Measurements from ENCODE around the gene GTF2H3.

GTF2H3 gene

DNA sequence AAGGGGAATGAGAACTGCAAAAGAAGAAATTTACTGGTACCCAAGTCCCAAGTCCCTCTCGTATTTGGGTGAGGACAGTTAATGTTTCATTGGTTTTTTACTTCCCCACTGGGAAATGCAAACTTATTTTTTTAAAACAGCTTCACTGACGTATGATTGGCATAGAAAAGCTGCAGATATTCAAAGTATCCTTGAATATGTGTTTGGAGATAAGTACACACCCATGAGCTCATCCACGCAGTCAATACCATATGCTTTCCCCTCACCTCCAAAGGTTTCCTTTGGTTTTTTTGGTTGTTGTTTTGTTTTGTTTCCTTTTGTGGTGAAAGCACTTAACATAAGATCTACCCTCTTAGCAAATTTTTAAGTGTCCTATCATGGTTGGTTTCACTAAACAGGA is 50.3 kb downstream of the GTF2H3 start:
- POLR2A ChIA-PET, result no interaction called here
- CTCF ChIA-PET, result no interaction called here
- DNase-seq (ENCODE audit: low read depth, low spot score), result no peak
- TF ChIP-seq, protein P1, sequence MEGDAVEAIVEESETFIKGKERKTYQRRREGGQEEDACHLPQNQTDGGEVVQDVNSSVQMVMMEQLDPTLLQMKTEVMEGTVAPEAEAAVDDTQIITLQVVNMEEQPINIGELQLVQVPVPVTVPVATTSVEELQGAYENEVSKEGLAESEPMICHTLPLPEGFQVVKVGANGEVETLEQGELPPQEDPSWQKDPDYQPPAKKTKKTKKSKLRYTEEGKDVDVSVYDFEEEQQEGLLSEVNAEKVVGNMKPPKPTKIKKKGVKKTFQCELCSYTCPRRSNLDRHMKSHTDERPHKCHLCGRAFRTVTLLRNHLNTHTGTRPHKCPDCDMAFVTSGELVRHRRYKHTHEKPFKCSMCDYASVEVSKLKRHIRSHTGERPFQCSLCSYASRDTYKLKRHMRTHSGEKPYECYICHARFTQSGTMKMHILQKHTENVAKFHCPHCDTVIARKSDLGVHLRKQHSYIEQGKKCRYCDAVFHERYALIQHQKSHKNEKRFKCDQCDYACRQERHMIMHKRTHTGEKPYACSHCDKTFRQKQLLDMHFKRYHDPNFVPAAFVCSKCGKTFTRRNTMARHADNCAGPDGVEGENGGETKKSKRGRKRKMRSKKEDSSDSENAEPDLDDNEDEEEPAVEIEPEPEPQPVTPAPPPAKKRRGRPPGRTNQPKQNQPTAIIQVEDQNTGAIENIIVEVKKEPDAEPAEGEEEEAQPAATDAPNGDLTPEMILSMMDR (IDR thresholded peaks at IDR 0.05; ENCODE audit: insufficient read depth, low read length, missing control alignments), result no peak
- no peak overlapping the region for H3K4me3 ChIP-seq (ENCODE audit: low read depth, low read length)

DNA sequence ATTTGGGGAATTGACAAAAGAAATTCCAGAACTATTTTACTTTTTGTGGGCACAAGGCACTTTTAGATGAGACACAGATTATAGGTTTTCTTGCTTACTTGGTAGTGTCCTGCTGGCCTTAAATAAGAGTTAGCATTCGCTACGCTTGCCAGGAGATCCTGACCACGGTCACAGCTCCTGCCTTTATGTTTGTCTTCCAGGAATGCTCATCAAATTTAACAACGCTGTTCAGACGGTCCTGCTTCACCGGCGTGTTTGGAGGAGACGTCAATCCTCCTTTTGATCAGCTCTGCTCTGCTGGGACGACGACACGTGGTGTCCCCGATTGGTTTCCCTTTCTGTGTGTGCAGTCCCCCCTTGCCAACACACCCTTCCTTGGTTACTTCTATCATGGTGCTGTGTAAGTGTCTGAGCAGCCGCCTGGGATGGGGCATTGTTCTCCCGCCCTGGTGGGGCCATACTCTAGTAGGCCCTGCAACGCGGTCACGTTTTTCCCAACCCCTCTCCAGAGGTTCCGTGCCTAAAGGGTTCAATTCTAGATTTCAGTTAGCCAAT is 53.1 kb downstream of the GTF2H3 start:
- TF ChIP-seq, protein P1 (IDR thresholded peaks at IDR 0.05; ENCODE audit: insufficient read depth, low read length, missing control alignments), result no peak
- POLR2A ChIA-PET, result no interaction called here
- H3K4me3 ChIP-seq (ENCODE audit: low read depth, low read length), result no peak overlapping the region
- CTCF ChIA-PET, result interaction anchor here (0.8 kb wide), 1 partner anchor 10 kb away, joined by 3 read pairs; no protein-coding TSS in a partner anchor
- DNase-seq (ENCODE audit: low read depth, low spot score), result no peak

- CTCF ChIA-PET, result no interaction called here
- no peak for DNase-seq (ENCODE audit: low read depth, low spot score)
- POLR2A ChIA-PET, result no interaction called here
- no peak overlapping the region for H3K4me3 ChIP-seq (ENCODE audit: low read depth, low read length)
- TF ChIP-seq, protein P1 (IDR thresholded peaks at IDR 0.05; ENCODE audit: insufficient read depth, low read length, missing control alignments), result no peak
These were observed 56.7 kb downstream of the GTF2H3 start for GRCh38 chr12:123690191-123690840.

GRCh38 chr12:123696207-123696606 is 62.6 kb downstream of the GTF2H3 start:
- H3K4me3 ChIP-seq (ENCODE audit: low read depth, low read length), result no peak overlapping the region
- ChIA-PET CTCF (interaction anchor here (1.0 kb wide), 1 partner anchor 10 kb away, joined by 3 read pairs; no protein-coding TSS in a partner anchor), POLR2A (no interaction called here)
- TF ChIP-seq, protein P1 (IDR thresholded peaks at IDR 0.05; ENCODE audit: insufficient read depth, low read length, missing control alignments), result no peak
- DNase-seq (ENCODE audit: low read depth, low spot score), result no peak

GRCh38 chr12:123696646-123697045 is 63.0 kb downstream of the GTF2H3 start:
- H3K4me3 ChIP-seq (ENCODE audit: low read depth, low read length), result no peak overlapping the region
- TF ChIP-seq, protein P1 (IDR thresholded peaks at IDR 0.05; ENCODE audit: insufficient read depth, low read length, missing control alignments), result no peak
- CTCF ChIA-PET, result interaction anchor here (1.0 kb wide), 1 partner anchor 10 kb away, joined by 3 read pairs; no protein-coding TSS in a partner anchor
- POLR2A ChIA-PET, result no interaction called here
- DNase-seq (ENCODE audit: low read depth, low spot score), result no peak

DNA sequence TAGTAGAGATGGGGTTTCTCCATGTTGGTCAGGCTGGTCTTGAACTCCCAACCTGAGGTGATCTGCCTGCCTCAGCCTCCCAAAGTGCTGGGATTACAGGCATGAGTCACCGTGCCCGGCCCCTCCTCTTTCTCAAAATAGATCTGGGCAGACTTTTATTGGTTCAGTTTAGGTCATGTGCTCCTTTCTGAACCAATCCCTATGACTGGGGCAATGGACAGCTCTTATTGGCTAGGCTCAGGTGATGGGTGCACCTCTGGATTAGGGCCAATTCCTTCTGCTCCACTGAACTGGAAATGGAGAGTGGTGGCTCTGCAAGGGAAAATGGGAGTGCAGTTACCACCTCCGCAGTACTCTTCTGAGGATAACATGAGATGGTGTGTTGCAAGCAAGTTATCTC is 72.3 kb downstream of the GTF2H3 start:
- TF ChIP-seq, protein P1 (IDR thresholded peaks at IDR 0.05; ENCODE audit: insufficient read depth, low read length, missing control alignments), result no peak
- ChIA-PET POLR2A (no interaction called here), CTCF (no interaction called here)
- no peak for DNase-seq (ENCODE audit: low read depth, low spot score)
- no peak overlapping the region for H3K4me3 ChIP-seq (ENCODE audit: low read depth, low read length)

Measured in AG04449 (cell line).